ENCODE results near the gene CEBPE. TPM values are rescaled to one million over a fixed set of nuclear protein-coding genes. Genes with fewer than 3 reads are reported as not detected.

CEBPE gene
- total and polyA plus RNA-seq, 4 donors, result 0.08 to 4.4 (median 0.16) TPM; not detected in 1

- H3K9me3 ChIP-seq (ENCODE audit: control insufficient read depth in 4 of 4, low read length in 3 of 4), result no peaks in the 10 kb centered on the region
- WGBS, result 86% methylated on average over 4 of the region's 4 CpGs
- no peak for DNase-seq (ENCODE audit: low spot score)
These were observed 13.7 kb downstream of the CEBPE start for GRCh38 chr14:23105348-23105824.

More at GRCh38 chr14:23105348-23105824, 13.7 kb downstream of the CEBPE start:
- Histone ChIP-seq H3K9ac (ENCODE audit: low read depth in 1 of 2, low read length in 2 of 2) (no peak overlapping the region), H3K4me3 (ENCODE audit: low read depth in 1 of 3, low read length in 3 of 3) (no peak overlapping the region), H3K27ac (ENCODE audit: low read depth in 1 of 2, low read length in 2 of 2) (no peak overlapping the region), H3K27me3 (ENCODE audit: control insufficient read depth in 4 of 4, insufficient read depth in 4 of 4, low read length in 3 of 4) (no peaks in the 10 kb centered on the region), H3K4me1 (ENCODE audit: control insufficient read depth in 4 of 4, insufficient read depth in 4 of 4, low read length in 3 of 4) (no peaks in the 10 kb centered on the region), H3K36me3 (ENCODE audit: control insufficient read depth in 4 of 4, insufficient read depth in 3 of 4, low read depth in 1 of 4, low read length in 3 of 4) (no peaks in the 10 kb centered on the region)
- no peak for TF ChIP-seq FOXA1 (IDR thresholded peaks at IDR 0.05)
- TF ChIP-seq NR2F2 (IDR thresholded peaks at IDR 0.05), result no peak
- no peak for TF ChIP-seq TAF1 (conservative IDR thresholded peaks at IDR 0.05)
- TF ChIP-seq REST (IDR thresholded peaks at IDR 0.05), result no peak
- TF ChIP-seq JUND (IDR thresholded peaks at IDR 0.05), result no peak
- no peak for TF ChIP-seq HNF4A (conservative IDR thresholded peaks at IDR 0.05)
- no peak for TF ChIP-seq RXRA (IDR thresholded peaks at IDR 0.05)
- no peak for TF ChIP-seq EGR1 (IDR thresholded peaks at IDR 0.05; ENCODE audit: low read depth in 2 of 2)
- TF ChIP-seq, protein P1, sequence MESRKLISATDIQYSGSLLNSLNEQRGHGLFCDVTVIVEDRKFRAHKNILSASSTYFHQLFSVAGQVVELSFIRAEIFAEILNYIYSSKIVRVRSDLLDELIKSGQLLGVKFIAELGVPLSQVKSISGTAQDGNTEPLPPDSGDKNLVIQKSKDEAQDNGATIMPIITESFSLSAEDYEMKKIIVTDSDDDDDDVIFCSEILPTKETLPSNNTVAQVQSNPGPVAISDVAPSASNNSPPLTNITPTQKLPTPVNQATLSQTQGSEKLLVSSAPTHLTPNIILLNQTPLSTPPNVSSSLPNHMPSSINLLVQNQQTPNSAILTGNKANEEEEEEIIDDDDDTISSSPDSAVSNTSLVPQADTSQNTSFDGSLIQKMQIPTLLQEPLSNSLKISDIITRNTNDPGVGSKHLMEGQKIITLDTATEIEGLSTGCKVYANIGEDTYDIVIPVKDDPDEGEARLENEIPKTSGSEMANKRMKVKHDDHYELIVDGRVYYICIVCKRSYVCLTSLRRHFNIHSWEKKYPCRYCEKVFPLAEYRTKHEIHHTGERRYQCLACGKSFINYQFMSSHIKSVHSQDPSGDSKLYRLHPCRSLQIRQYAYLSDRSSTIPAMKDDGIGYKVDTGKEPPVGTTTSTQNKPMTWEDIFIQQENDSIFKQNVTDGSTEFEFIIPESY (IDR thresholded peaks at IDR 0.05), result no peak
- no peak for TF ChIP-seq HNF4G (IDR thresholded peaks at IDR 0.05)
- TF ChIP-seq, protein P2, sequence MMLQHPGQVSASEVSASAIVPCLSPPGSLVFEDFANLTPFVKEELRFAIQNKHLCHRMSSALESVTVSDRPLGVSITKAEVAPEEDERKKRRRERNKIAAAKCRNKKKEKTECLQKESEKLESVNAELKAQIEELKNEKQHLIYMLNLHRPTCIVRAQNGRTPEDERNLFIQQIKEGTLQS (IDR thresholded peaks at IDR 0.05), result no peak
- no peak for TF ChIP-seq FOXA2 (IDR thresholded peaks at IDR 0.05)
- TF ChIP-seq SP1 (IDR thresholded peaks at IDR 0.05), result no peak
- no peak for TF ChIP-seq RAD21 (IDR thresholded peaks at IDR 0.05)
- TF ChIP-seq YY1 (IDR thresholded peaks at IDR 0.05), result no peak
- TF ChIP-seq, protein P3, sequence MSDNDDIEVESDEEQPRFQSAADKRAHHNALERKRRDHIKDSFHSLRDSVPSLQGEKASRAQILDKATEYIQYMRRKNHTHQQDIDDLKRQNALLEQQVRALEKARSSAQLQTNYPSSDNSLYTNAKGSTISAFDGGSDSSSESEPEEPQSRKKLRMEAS (IDR thresholded peaks at IDR 0.05), result no peak
- TF ChIP-seq, protein P4, sequence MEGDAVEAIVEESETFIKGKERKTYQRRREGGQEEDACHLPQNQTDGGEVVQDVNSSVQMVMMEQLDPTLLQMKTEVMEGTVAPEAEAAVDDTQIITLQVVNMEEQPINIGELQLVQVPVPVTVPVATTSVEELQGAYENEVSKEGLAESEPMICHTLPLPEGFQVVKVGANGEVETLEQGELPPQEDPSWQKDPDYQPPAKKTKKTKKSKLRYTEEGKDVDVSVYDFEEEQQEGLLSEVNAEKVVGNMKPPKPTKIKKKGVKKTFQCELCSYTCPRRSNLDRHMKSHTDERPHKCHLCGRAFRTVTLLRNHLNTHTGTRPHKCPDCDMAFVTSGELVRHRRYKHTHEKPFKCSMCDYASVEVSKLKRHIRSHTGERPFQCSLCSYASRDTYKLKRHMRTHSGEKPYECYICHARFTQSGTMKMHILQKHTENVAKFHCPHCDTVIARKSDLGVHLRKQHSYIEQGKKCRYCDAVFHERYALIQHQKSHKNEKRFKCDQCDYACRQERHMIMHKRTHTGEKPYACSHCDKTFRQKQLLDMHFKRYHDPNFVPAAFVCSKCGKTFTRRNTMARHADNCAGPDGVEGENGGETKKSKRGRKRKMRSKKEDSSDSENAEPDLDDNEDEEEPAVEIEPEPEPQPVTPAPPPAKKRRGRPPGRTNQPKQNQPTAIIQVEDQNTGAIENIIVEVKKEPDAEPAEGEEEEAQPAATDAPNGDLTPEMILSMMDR (IDR thresholded peaks at IDR 0.05; ENCODE audit: low read depth, low read length, missing input control), result no peak
